IPS-18a (cell line): ENCODE results near the gene NRXN2.

Source experiments
- H3K27ac ChIP-seq: one replicate; pipeline ENCODE4 v1.5.1; 2013; ENCODE audit warnings: low read length
- H3K27me3 ChIP-seq: one replicate; pipeline ENCODE4 v1.6.1; 2013; ENCODE audit warnings: mild to moderate bottlenecking, low read length; ENCODE audit not compliant: control insufficient read depth, insufficient read depth
- H3K36me3 ChIP-seq: one replicate; pipeline ENCODE4 v1.6.1; 2013; ENCODE audit warnings: low read depth, low read length; ENCODE audit not compliant: control insufficient read depth
- H3K4me1 ChIP-seq: one replicate; pipeline ENCODE4 v1.6.1; 2013; ENCODE audit warnings: low read depth, low read length; ENCODE audit not compliant: control insufficient read depth
- H3K4me3 ChIP-seq: one replicate; pipeline ENCODE4 v1.5.1; 2013; ENCODE audit warnings: low read length
- H3K9ac ChIP-seq: one replicate; pipeline ENCODE4 v1.6.1; 2013; ENCODE audit warnings: mild to moderate bottlenecking, low read length, moderate library complexity
- H3K9me3 ChIP-seq: one replicate; pipeline ENCODE4 v1.6.1; 2013; ENCODE audit warnings: low read depth, low read length; ENCODE audit not compliant: control insufficient read depth

The NRXN2 gene

GRCh38 chr11:64688534-64688982 is 34.4 kb downstream of the NRXN2 start:
- no peak overlapping the region for H3K27ac ChIP-seq
- peak overlapping the region; percentile 80 for H3K4me3 ChIP-seq
- peaks cover 2% of the 10 kb centered on the region for H3K4me1 ChIP-seq
- no peaks in the 10 kb centered on the region for H3K9me3 ChIP-seq
- peak overlapping the region; percentile 19 for H3K9ac ChIP-seq
- no peaks in the 10 kb centered on the region for H3K27me3 ChIP-seq
- H3K36me3 ChIP-seq = no peaks in the 10 kb centered on the region

DNA sequence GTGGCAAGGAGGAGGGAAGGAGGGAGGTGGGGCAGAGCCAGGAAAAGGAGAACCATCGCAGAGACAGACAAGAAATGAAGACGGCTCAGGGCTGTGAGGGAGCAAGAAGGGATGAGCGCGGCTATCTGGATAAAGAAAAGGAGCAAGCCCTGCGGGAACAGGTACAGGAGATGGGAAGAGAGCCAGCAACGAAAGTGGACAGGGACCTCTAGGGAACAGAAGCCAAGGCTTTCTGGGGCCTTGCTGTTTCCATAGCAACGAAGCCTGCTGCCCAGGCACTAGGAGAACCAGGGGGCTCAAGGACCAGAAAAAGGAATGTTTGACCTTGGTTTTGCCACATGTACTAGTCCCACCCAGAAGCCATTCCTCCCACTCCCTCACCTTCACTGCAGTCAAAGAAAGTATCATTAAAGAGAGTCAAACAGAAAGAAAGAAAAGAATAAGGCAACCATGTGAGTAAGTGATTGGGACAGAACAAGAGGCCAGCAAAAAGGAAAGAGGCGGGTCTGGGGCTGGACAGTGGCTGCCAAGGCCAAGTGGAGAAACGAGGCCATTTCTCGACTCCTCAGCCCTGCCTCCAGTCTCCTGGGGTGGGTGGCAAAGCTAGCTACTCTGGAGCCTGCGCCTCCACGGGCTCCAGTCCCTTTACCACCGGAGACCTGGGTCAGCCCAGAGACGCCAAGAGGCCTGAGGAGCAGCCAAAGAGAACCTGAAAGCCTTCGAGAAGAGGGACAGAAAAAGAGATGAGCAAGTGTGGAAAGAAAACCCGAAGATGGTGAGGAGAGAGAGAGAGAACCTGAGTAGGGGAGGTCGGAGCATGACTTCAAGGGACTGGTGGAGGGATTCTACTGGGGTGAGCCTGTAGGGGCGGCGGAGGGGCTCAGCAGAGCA is 35.1 kb downstream of the NRXN2 start:
- no peaks in the 10 kb centered on the region for H3K4me1 ChIP-seq
- peak overlapping the region; percentile 80 for H3K4me3 ChIP-seq
- no peaks in the 10 kb centered on the region for H3K27me3 ChIP-seq
- no peak overlapping the region for H3K27ac ChIP-seq
- H3K36me3 ChIP-seq = no peaks in the 10 kb centered on the region
- no peaks in the 10 kb centered on the region for H3K9me3 ChIP-seq
- H3K9ac ChIP-seq = no peak overlapping the region

GRCh38 chr11:64687204-64687603 is 35.8 kb downstream of the NRXN2 start:
- Histone ChIP-seq H3K4me1 (no peaks in the 10 kb centered on the region), H3K9ac (no peak overlapping the region), H3K27ac (no peak overlapping the region), H3K4me3 (no peak overlapping the region), H3K9me3 (no peaks in the 10 kb centered on the region), H3K36me3 (no peaks in the 10 kb centered on the region), H3K27me3 (no peaks in the 10 kb centered on the region)

DNA sequence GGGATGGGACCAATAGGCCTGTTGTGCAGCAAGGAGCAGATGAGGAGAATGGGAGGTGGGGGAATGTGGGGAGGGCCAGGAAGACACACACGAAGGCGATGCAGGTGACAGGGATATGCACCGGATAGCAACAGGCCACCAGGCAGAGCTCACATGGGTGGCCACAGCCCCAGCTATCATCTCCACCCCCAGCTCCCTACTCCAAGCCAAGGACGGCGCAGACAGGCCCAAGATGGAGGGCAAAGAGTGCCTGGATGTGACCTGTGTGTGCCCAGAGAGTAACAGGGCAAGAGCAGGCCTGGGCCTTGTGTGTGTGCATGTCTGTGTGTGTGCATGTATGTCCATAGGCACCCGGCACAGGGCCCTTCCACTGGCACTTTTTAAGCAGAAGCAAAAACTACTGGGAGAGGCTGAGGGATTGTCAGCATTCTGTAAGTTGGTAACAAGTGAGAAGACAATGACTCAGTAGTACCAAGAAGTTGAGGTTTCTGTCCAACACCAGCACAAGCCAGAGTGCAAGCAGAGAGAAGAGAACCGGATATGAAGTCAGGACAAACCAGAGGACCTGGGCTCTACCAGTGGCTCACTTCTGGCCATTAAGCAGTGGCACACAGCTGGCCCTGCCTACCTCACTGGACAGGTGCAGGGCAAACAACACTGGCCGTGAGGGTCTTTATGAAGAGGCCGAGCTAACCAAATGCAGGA is 36.4 kb downstream of the NRXN2 start:
- no peaks in the 10 kb centered on the region for H3K36me3 ChIP-seq
- no peak overlapping the region for H3K27ac ChIP-seq
- no peak overlapping the region for H3K4me3 ChIP-seq
- no peaks in the 10 kb centered on the region for H3K9me3 ChIP-seq
- no peak overlapping the region for H3K9ac ChIP-seq
- no peaks in the 10 kb centered on the region for H3K4me1 ChIP-seq
- H3K27me3 ChIP-seq = no peaks in the 10 kb centered on the region

DNA sequence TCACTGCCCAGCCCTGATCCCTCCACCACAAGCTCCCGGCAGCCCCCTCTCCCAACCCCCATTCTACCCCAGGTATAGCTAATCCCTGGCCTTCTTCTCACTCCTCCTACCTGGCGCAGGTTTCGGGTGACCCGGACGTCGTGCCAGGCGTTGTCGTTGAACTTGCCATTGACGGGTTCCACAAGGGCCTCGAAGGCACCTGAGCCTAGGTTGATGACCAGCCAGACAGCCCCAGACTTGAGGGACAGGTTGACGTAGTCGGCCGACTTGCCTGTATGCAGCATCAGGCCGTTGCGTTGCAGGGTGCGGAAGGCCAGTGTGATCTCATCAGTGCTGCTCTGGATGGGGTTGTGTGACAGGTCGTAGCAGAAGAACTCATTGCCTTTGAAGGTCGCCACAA is 37.5 kb downstream of the NRXN2 start:
- H3K27me3 ChIP-seq = no peaks in the 10 kb centered on the region
- H3K27ac ChIP-seq = no peak overlapping the region
- no peaks in the 10 kb centered on the region for H3K9me3 ChIP-seq
- H3K36me3 ChIP-seq = no peaks in the 10 kb centered on the region
- no peak overlapping the region for H3K9ac ChIP-seq
- H3K4me3 ChIP-seq = no peak overlapping the region
- H3K4me1 ChIP-seq = no peaks in the 10 kb centered on the region

GRCh38 chr11:64684357-64684756 is 38.6 kb downstream of the NRXN2 start:
- Histone ChIP-seq H3K4me1 (no peaks in the 10 kb centered on the region), H3K9me3 (no peaks in the 10 kb centered on the region), H3K27ac (no peak overlapping the region), H3K27me3 (no peaks in the 10 kb centered on the region), H3K9ac (no peak overlapping the region), H3K4me3 (no peak overlapping the region), H3K36me3 (no peaks in the 10 kb centered on the region)

DNA sequence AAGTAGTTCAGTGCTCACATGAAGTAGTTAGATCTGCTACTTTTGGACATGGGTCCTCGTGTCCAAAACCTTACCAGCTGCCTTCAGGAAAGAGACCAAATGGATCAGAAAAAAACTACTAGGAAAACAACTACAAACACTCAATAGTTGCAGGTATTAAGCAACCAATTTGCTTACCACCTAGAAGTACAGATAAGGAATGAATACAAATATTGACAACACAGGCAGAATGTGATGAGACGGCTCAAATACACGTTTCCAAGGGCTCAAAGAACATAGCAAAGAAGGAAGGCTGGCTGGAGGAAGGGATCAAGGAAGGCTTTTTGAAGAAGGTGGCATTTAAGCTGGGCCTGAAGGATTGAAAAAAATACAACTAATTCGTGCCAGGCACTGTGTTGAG is 41.8 kb downstream of the NRXN2 start:
- no peak overlapping the region for H3K4me3 ChIP-seq
- H3K27ac ChIP-seq = no peak overlapping the region
- no peaks in the 10 kb centered on the region for H3K27me3 ChIP-seq
- no peaks in the 10 kb centered on the region for H3K36me3 ChIP-seq
- no peaks in the 10 kb centered on the region for H3K4me1 ChIP-seq
- H3K9ac ChIP-seq = no peak overlapping the region
- no peaks in the 10 kb centered on the region for H3K9me3 ChIP-seq

- Histone ChIP-seq H3K27me3 (no peaks in the 10 kb centered on the region), H3K27ac (no peak overlapping the region), H3K4me3 (no peak overlapping the region), H3K36me3 (no peaks in the 10 kb centered on the region), H3K9me3 (no peaks in the 10 kb centered on the region), H3K9ac (no peak overlapping the region), H3K4me1 (no peaks in the 10 kb centered on the region)
Observed at GRCh38 chr11:64679846-64680245, 43.2 kb downstream of the NRXN2 start.

DNA sequence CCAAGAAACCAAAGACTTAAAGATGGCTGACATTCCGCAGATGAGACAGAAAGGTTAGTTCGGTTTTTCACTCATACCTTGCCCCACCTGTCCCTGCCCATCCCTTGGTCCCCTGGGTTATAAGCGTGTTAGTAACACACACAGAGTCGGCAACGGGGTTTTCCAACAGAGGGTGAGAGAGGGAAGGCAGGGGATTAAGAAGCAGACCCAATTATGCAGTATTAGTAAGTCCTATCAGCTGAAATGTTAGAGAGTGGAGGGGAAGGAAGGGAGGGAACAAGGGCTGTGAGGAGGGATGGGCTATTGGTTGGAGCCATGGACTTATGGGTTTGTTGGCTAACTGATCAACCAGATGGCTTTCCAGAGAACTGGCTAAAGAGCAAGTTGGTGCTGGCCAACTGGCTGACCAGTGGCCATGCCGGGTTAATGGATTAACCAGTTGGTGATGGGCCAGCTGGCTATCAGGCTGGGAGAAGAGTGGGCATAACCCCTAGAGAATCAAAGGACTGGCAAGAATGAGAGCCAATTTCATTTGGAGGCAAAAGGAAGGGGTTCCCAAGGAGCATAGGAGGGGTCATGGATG is 45.5 kb downstream of the NRXN2 start:
- H3K4me1 ChIP-seq = no peaks in the 10 kb centered on the region
- no peak overlapping the region for H3K27ac ChIP-seq
- H3K9ac ChIP-seq = no peak overlapping the region
- H3K4me3 ChIP-seq = no peak overlapping the region
- no peaks in the 10 kb centered on the region for H3K9me3 ChIP-seq
- no peaks in the 10 kb centered on the region for H3K36me3 ChIP-seq
- peaks cover 10% of the 10 kb centered on the region for H3K27me3 ChIP-seq

GRCh38 chr11:64676261-64676615 is 46.8 kb downstream of the NRXN2 start:
- Histone ChIP-seq H3K27me3 (peaks cover 13% of the 10 kb centered on the region), H3K4me3 (no peak overlapping the region)

GRCh38 chr11:64675450-64676260 is 47.3 kb downstream of the NRXN2 start:
- Histone ChIP-seq H3K4me3 (no peak overlapping the region), H3K4me1 (no peaks in the 10 kb centered on the region), H3K36me3 (no peaks in the 10 kb centered on the region), H3K27ac (no peak overlapping the region), H3K27me3 (peaks cover 13% of the 10 kb centered on the region), H3K9ac (no peak overlapping the region), H3K9me3 (no peaks in the 10 kb centered on the region)

More at GRCh38 chr11:64676261-64676615, 46.8 kb downstream of the NRXN2 start:
- H3K27ac ChIP-seq = no peak overlapping the region
- H3K9me3 ChIP-seq = no peaks in the 10 kb centered on the region
- no peaks in the 10 kb centered on the region for H3K36me3 ChIP-seq
- no peaks in the 10 kb centered on the region for H3K4me1 ChIP-seq
- H3K9ac ChIP-seq = no peak overlapping the region
